Hepatocyte (in vitro differentiated cells): ENCODE data around the gene COLQ. TPM values are rescaled to one million over a fixed set of nuclear protein-coding genes. Genes with fewer than 3 reads are reported as not detected.
A peak's percentile ranks its signal among the peaks of the same experiment; 100 is the strongest.

Experiments
- DNase-seq: peaks from one replicate; pipeline ENCODE4 v3.0.0-alpha.2; 2016; ENCODE audit warnings: low spot score
- H2AFZ ChIP-seq: fragments of 200-600 bp; sonication (generic); 2 replicates; pipeline ENCODE4 v1.6.0; 2016; ENCODE audit warnings: antibody characterized with exemption, mild to moderate bottlenecking
- H3K27ac ChIP-seq: fragments of 200-600 bp; sonication (generic); 2 replicates; pipeline ENCODE4 v1.5.1; 2016; ENCODE audit warnings: mild to moderate bottlenecking
- H3K27me3 ChIP-seq: fragments of 200-600 bp; sonication (generic); 2 replicates; pipeline ENCODE4 v1.6.1; 2016
- H3K36me3 ChIP-seq: fragments of 200-600 bp; sonication (generic); replicated peaks from 2 replicates; pipeline ENCODE4 v1.5.1; 2016; ENCODE audit warnings: low read depth; ENCODE audit not compliant: insufficient read depth
- H3K4me1 ChIP-seq: fragments of 200-600 bp; sonication (generic); 2 replicates; pipeline ENCODE4 v1.5.1; 2016; ENCODE audit warnings: mild to moderate bottlenecking, moderate library complexity; ENCODE audit not compliant: insufficient read depth
- H3K4me2 ChIP-seq: fragments of 200-600 bp; sonication (generic); 2 replicates; pipeline ENCODE4 v1.6.0; 2016
- H3K4me3 ChIP-seq: fragments of 200-600 bp; sonication (generic); 2 replicates; pipeline ENCODE4 v1.5.1; 2016; ENCODE audit warnings: mild to moderate bottlenecking
- H3K79me2 ChIP-seq: fragments of 200-600 bp; sonication (generic); 2 replicates; pipeline ENCODE4 v1.6.0; 2017; ENCODE audit warnings: mild to moderate bottlenecking
- H3K9me2 ChIP-seq: fragments of 200-600 bp; sonication (generic); replicated peaks from 2 replicates; pipeline ENCODE4 v1.6.0; 2017; ENCODE audit warnings: mild to moderate bottlenecking; ENCODE audit not compliant: insufficient read depth
- H3K9me3 ChIP-seq: fragments of 200-600 bp; sonication (generic); 2 replicates; pipeline ENCODE4 v1.5.1; 2016; ENCODE audit warnings: low read depth, mild to moderate bottlenecking
- H4K20me1 ChIP-seq: fragments of 200-600 bp; sonication (generic); 2 replicates; pipeline ENCODE4 v1.6.0; 2016; ENCODE audit warnings: mild to moderate bottlenecking; ENCODE audit not compliant: insufficient read depth, poor library complexity, severe bottlenecking
- CTCF ChIP-seq: fragments of 200-600 bp; sonication (generic); IDR thresholded peaks from 2 replicates; pipeline ENCODE4 v1.5.1; 2016; ENCODE audit warnings: antibody characterized with exemption, mild to moderate bottlenecking; ENCODE audit not compliant: poor library complexity
- EZH2 ChIP-seq: fragments of 200-600 bp; sonication (generic); IDR thresholded peaks from 2 replicates; pipeline ENCODE4 v1.6.1; 2016; ENCODE audit warnings: antibody characterized with exemption, mild to moderate bottlenecking, borderline replicate concordance
- EZH2phosphoT487 ChIP-seq: fragments of 200-600 bp; sonication (generic); IDR thresholded peaks from one replicate; pipeline ENCODE4 v1.6.1; 2018; ENCODE audit warnings: antibody characterized with exemption, mild to moderate bottlenecking, low read depth, moderate library complexity; ENCODE audit not compliant: unreplicated experiment, severe bottlenecking
- WGBS: methylation state at CpG from one replicate; pipeline ENCODE4 v1.1.6; 2016; ENCODE audit warnings: low lambda C conversion rate; ENCODE audit errors: missing lambda C conversion rate; 5-methylcytosine and 5-hydroxymethylcytosine counted together
- polyA plus RNA-seq: library from polyadenylated mRNA; unstranded; fragments of >200 nt; fragmentation: Nextera tagmentation; extraction: Ambion mirVana; gene quantifications from 2 replicates; pipeline ENCODE4 v1.2.1, GENCODE V29; 2016
- total RNA-seq: library from RNA; depleted of rRNA; stranded (reverse); fragments of >200 nt; gene quantifications from 2 replicates; pipeline ENCODE4 v1.2.3, GENCODE V29; 2014

COLQ gene
- total and polyA plus RNA-seq, 2 experiments from 2014 or later, result 0.27 to 0.73 TPM

- Histone ChIP-seq H3K36me3 (no peaks in the 10 kb centered on the region), H3K79me2 (no peaks in the 10 kb centered on the region), H3K27ac (no peak overlapping the region), H3K4me1 (no peaks in the 10 kb centered on the region), H4K20me1 (no peaks in the 10 kb centered on the region), H3K9me3 (no peaks in the 10 kb centered on the region), H2AFZ (no peak overlapping the region), H3K4me3 (no peak overlapping the region), H3K9me2 (no peaks in the 10 kb centered on the region), H3K27me3 (no peaks in the 10 kb centered on the region), H3K4me2 (no peak overlapping the region)
- TF ChIP-seq CTCF (no peak), EZH2 (no peak), EZH2phosphoT487 (no peak)
- 96% methylated on average over 5 of the region's 5 CpGs for WGBS
- no peak for DNase-seq
Measured at GRCh38 chr3:15478640-15478979, 42.9 kb downstream of the COLQ start.

- Histone ChIP-seq H3K4me2 (no peak overlapping the region), H3K36me3 (no peaks in the 10 kb centered on the region), H2AFZ (no peak overlapping the region), H4K20me1 (no peaks in the 10 kb centered on the region), H3K9me3 (no peaks in the 10 kb centered on the region), H3K79me2 (no peaks in the 10 kb centered on the region), H3K9me2 (no peaks in the 10 kb centered on the region), H3K4me1 (no peaks in the 10 kb centered on the region), H3K27ac (no peak overlapping the region), H3K4me3 (no peak overlapping the region), H3K27me3 (no peaks in the 10 kb centered on the region)
- TF ChIP-seq CTCF (no peak), EZH2phosphoT487 (no peak), EZH2 (no peak)
- 79% methylated on average over 6 of the region's 6 CpGs for WGBS
- no peak for DNase-seq
Measured at GRCh38 chr3:15477951-15478639, 43.4 kb downstream of the COLQ start.

GRCh38 chr3:15476378-15476777, 45.1 kb downstream of the COLQ start:
- H4K20me1 ChIP-seq, result no peaks in the 10 kb centered on the region
- 79% methylated on average over 3 of the region's 3 CpGs for WGBS
- no peak overlapping the region for H3K4me2 ChIP-seq
- H3K36me3 ChIP-seq, result no peaks in the 10 kb centered on the region
- no peaks in the 10 kb centered on the region for H3K9me2 ChIP-seq
- no peaks in the 10 kb centered on the region for H3K4me1 ChIP-seq
- no peak overlapping the region for H2AFZ ChIP-seq
- peak; percentile 21 for DNase-seq
- H3K9me3 ChIP-seq, result no peaks in the 10 kb centered on the region
- no peaks in the 10 kb centered on the region for H3K79me2 ChIP-seq
- H3K27ac ChIP-seq, result no peak overlapping the region
- no peaks in the 10 kb centered on the region for H3K27me3 ChIP-seq
- H3K4me3 ChIP-seq, result no peak overlapping the region
- no peak for TF ChIP-seq CTCF
- TF ChIP-seq EZH2phosphoT487, result no peak
- no peak for TF ChIP-seq EZH2
